GM23338 (cell line): ENCODE measurements around the gene USP7. TPM values are rescaled to one million over a fixed set of nuclear protein-coding genes. Genes with fewer than 3 reads are reported as not detected.

Source experiments
- ATAC-seq: fragments of 200-7000 bp; cut with Tn5 transposase; 3 replicates; pipeline ENCODE4 v1.9.1; 2020
- DNase-seq: peaks from one replicate; pipeline ENCODE4 v3.0.0-alpha.2; 2015; ENCODE audit warnings: low spot score
- H2AFZ ChIP-seq: fragments of 200-600 bp; sonication (generic); 2 replicates; pipeline ENCODE4 v1.8.0; 2016; ENCODE audit warnings: antibody characterized with exemption, mild to moderate bottlenecking, moderate library complexity
- H3F3A ChIP-seq: fragments of 200-600 bp; sonication (generic); replicated peaks from 2 replicates; pipeline ENCODE4 v1.8.0; 2017; ENCODE audit warnings: antibody characterized with exemption, mixed run types, low read depth
- H3K27ac ChIP-seq: fragments of 200-600 bp; sonication (generic); 2 replicates; pipeline ENCODE4 v1.6.1; 2016; ENCODE audit warnings: low read depth
- H3K27me3 ChIP-seq: fragments of 200-600 bp; sonication (generic); 2 replicates; pipeline ENCODE4 v1.8.0; 2016; ENCODE audit warnings: mild to moderate bottlenecking, mixed run types, moderate library complexity; ENCODE audit not compliant: insufficient read depth
- H3K36me3 ChIP-seq: fragments of 200-600 bp; sonication (generic); 2 replicates; pipeline ENCODE4 v1.8.0; 2016; ENCODE audit warnings: mild to moderate bottlenecking; ENCODE audit not compliant: insufficient read depth
- H3K4me1 ChIP-seq: fragments of 200-600 bp; sonication (generic); 2 replicates; pipeline ENCODE4 v1.8.0; 2016; ENCODE audit warnings: mild to moderate bottlenecking, moderate library complexity; ENCODE audit not compliant: insufficient read depth
- H3K4me2 ChIP-seq: fragments of 200-600 bp; sonication (generic); 2 replicates; pipeline ENCODE4 v1.7.1; 2017; ENCODE audit warnings: mixed run types
- H3K4me3 ChIP-seq: fragments of 200-600 bp; sonication (generic); 2 replicates; pipeline ENCODE4 v1.6.1; 2016; ENCODE audit warnings: mixed run types
- H3K79me2 ChIP-seq: fragments of 200-600 bp; sonication (generic); replicated peaks from 2 replicates; pipeline ENCODE4 v1.8.0; 2017; ENCODE audit warnings: mild to moderate bottlenecking; ENCODE audit not compliant: insufficient read depth
- H3K9me2 ChIP-seq: fragments of 200-600 bp; sonication (generic); 2 replicates; pipeline ENCODE4 v1.8.0; 2017; ENCODE audit not compliant: insufficient read depth
- H4K20me1 ChIP-seq: fragments of 200-600 bp; sonication (generic); replicated peaks from 2 replicates; pipeline ENCODE4 v1.8.0; 2017; ENCODE audit warnings: mild to moderate bottlenecking; ENCODE audit not compliant: insufficient read depth
- H3K27ac Mint-ChIP-seq: 2 replicates; pipeline ENCODE4 v1.8.0; 2020; ENCODE audit warnings: inconsistent platforms, mild to moderate bottlenecking, moderate library complexity, mixed read lengths
- H3K27me3 Mint-ChIP-seq: 3 replicates; pipeline ENCODE4 v1.8.0; 2022; ENCODE audit warnings: low read depth, mild to moderate bottlenecking, moderate library complexity, mixed read lengths, inconsistent platforms; ENCODE audit not compliant: insufficient read depth, poor library complexity
- H3K36me3 Mint-ChIP-seq: 3 replicates; pipeline ENCODE4 v1.8.0; 2021; ENCODE audit warnings: low read depth, mild to moderate bottlenecking, inconsistent platforms, moderate library complexity, mixed read lengths
- H3K4me1 Mint-ChIP-seq: 3 replicates; pipeline ENCODE4 v1.8.0; 2020; ENCODE audit warnings: mild to moderate bottlenecking, inconsistent platforms, mixed read lengths
- H3K4me3 Mint-ChIP-seq: 3 replicates; pipeline ENCODE4 v1.8.0; 2021; ENCODE audit warnings: moderate library complexity, mild to moderate bottlenecking, inconsistent platforms, mixed read lengths
- H3K9me3 Mint-ChIP-seq: 3 replicates; pipeline ENCODE4 v1.8.0; 2020; ENCODE audit warnings: moderate library complexity, mild to moderate bottlenecking, inconsistent platforms, mixed read lengths
- CREB1 ChIP-seq: fragments of 250-450 bp; sonication (Bioruptor Pico); IDR thresholded peaks from 2 replicates; pipeline ENCODE4 v1.5.0; 2020; ENCODE audit warnings: low read depth, mild to moderate bottlenecking, moderate library complexity
- CTCF ChIP-seq, 2 experiments: fragments of 200-600 bp in 1 of 2; sonication (generic) in 1 of 2; conservative IDR thresholded peaks; 2 replicates each; pipeline versions ENCODE4 v1.5.1 to v1.6.1; 2016 to 2017; ENCODE audit warnings: antibody characterized with exemption in 2 of 2, low read depth in 2 of 2, mild to moderate bottlenecking in 2 of 2, moderate library complexity in 1 of 2
- ETS1 ChIP-seq: IDR thresholded peaks from 2 replicates; pipeline ENCODE4 v1.6.1; 2016; ENCODE audit warnings: antibody characterized with exemption
- EZH2 ChIP-seq: fragments of 200-600 bp; sonication (generic); IDR thresholded peaks from one replicate; pipeline ENCODE4 v1.8.0; 2017; ENCODE audit warnings: antibody characterized with exemption, mild to moderate bottlenecking, low read depth; ENCODE audit not compliant: unreplicated experiment
- EZH2phosphoT487 ChIP-seq: fragments of 200-600 bp; sonication (generic); IDR thresholded peaks from one replicate; pipeline ENCODE4 v1.8.1; 2018; ENCODE audit warnings: antibody characterized with exemption; ENCODE audit not compliant: unreplicated experiment
- JUNB ChIP-seq: IDR thresholded peaks from one replicate; pipeline ENCODE4 v1.6.1; 2016; ENCODE audit warnings: antibody characterized with exemption; ENCODE audit not compliant: unreplicated experiment
- POLR2AphosphoS5 ChIP-seq: IDR thresholded peaks from 2 replicates; pipeline ENCODE4 v1.6.1; 2016; ENCODE audit warnings: antibody characterized with exemption, low read depth
- REST ChIP-seq: IDR thresholded peaks from one replicate; pipeline ENCODE4 v1.6.1; 2018; ENCODE audit warnings: antibody characterized with exemption; ENCODE audit not compliant: unreplicated experiment
- STAT1 ChIP-seq: IDR thresholded peaks from one replicate; pipeline ENCODE4 v1.6.1; 2016; ENCODE audit warnings: antibody characterized with exemption; ENCODE audit not compliant: unreplicated experiment
- ZNF462 ChIP-seq: fragments of 250-450 bp; sonication (Bioruptor Pico); IDR thresholded peaks from 2 replicates; pipeline ENCODE4 v1.5.0; 2020; ENCODE audit warnings: mild to moderate bottlenecking, moderate library complexity
- polyA plus RNA-seq: library from polyadenylated mRNA; unstranded; fragments of >200 nt; fragmentation: Nextera tagmentation; extraction: Ambion mirVana; gene quantifications from 2 replicates; pipeline ENCODE4 v1.2.1, GENCODE V29; 2016
- total RNA-seq: library from RNA; depleted of rRNA; stranded (reverse); fragments of >200 nt; shearing (Covaris generic); gene quantifications from 2 replicates; pipeline ENCODE4 v1.2.3, GENCODE V29; 2014

The USP7 gene
- total and polyA plus RNA-seq, 2 experiments from 2014 or later, result 42.3 to 130 TPM

- TF ChIP-seq CTCF (conservative IDR thresholded peaks at IDR 0.05; ENCODE audit: low read depth in 2 of 2), result no peak
- no peak for TF ChIP-seq JUNB
These were observed 3.1 kb upstream of the USP7 start (continued) for GRCh38 chr16:8966817-8967131.

- Histone ChIP-seq H2AFZ (peak overlapping the region; percentile 78; the same call in 1 of the 2 replicates), H3K27me3 (peaks cover 19% of the 10 kb centered on the region), H3K27ac (peak overlapping the region; percentile 42; the same call in 1 of the 2 replicates), H3K4me2 (peak overlapping the region; percentile 84), H3K79me2 (peaks cover 34% of the 10 kb centered on the region), H3F3A (peaks cover 26% of the 10 kb centered on the region), H3K36me3 (no peaks in the 10 kb centered on the region), H3K4me3 (peak overlapping the region; percentile 64), H3K9me2 (no peaks in the 10 kb centered on the region), H4K20me1 (peaks cover 15% of the 10 kb centered on the region), H3K4me1 (peaks cover 60% of the 10 kb centered on the region)
- H3K9me3 Mint-ChIP-seq, result peaks cover 5% of the 10 kb centered on the region; the same call in 2 of the 3 replicates
- no peak for ATAC-seq
- H3K4me3 Mint-ChIP-seq, result peak overlapping the region; percentile 67
- DNase-seq, result no peak
- no peak overlapping the region for H3K27ac Mint-ChIP-seq
- peaks cover 54% of the 10 kb centered on the region for H3K4me1 Mint-ChIP-seq
- H3K27me3 Mint-ChIP-seq, result peaks cover 32% of the 10 kb centered on the region
- peaks cover 7% of the 10 kb centered on the region; the same call in 2 of the 3 replicates for H3K36me3 Mint-ChIP-seq
- no peak for TF ChIP-seq JUNB
- TF ChIP-seq POLR2AphosphoS5, result no peak
- TF ChIP-seq EZH2phosphoT487, result no peak
- TF ChIP-seq REST, result no peak
- no peak for TF ChIP-seq ZNF462 (CRISPR knock-in tag)
- TF ChIP-seq CREB1 (CRISPR knock-in tag), result no peak
- TF ChIP-seq ETS1, result no peak
- no peak for TF ChIP-seq EZH2
- no peak; a peak in 1 of 4 replicates for TF ChIP-seq CTCF (conservative IDR thresholded peaks at IDR 0.05; ENCODE audit: low read depth in 2 of 2)
- no peak for TF ChIP-seq STAT1
These were observed 756 bp upstream of the USP7 start for GRCh38 chr16:8964462-8964861.
